CD4-positive, CD25-positive, alpha-beta regulatory T cell (primary cell): ENCODE results near the gene VGLL1. TPM values are rescaled to one million over a fixed set of nuclear protein-coding genes. Genes with fewer than 3 reads are reported as not detected.

Experiments
- ATAC-seq, 2 donors: fragments of 150-1000 bp; cut with Tn5 transposase; one replicate each; pipeline ENCODE4 v1.10.0; 2021; ENCODE audit warnings: low read depth in 2 of 2, moderate number of reproducible peaks in 2 of 2, moderate library complexity in 1 of 2
- DNase-seq, 3 donors: peaks; one replicate each; pipeline versions ENCODE4 v3.0.0 to v3.0.0-alpha.2; 2012 to 2022; ENCODE audit warnings: mixed read lengths in 1 of 3
- H3K27ac ChIP-seq: one replicate; pipeline ENCODE4 v1.7.0; 2013; ENCODE audit warnings: mild to moderate bottlenecking, low read length; ENCODE audit not compliant: insufficient read depth, poor library complexity, severe bottlenecking
- H3K27me3 ChIP-seq: one replicate; pipeline ENCODE4 v1.7.0; 2013; ENCODE audit warnings: low read length; ENCODE audit not compliant: control insufficient read depth, insufficient read depth
- H3K36me3 ChIP-seq: one replicate; pipeline ENCODE4 v1.7.0; 2013; ENCODE audit warnings: mild to moderate bottlenecking, low read length, moderate library complexity; ENCODE audit not compliant: control insufficient read depth, insufficient read depth
- H3K4me1 ChIP-seq: 2 replicates; pipeline ENCODE4 v1.7.0; 2013; ENCODE audit warnings: mild to moderate bottlenecking, low read length; ENCODE audit not compliant: insufficient read depth, control insufficient read depth, poor library complexity, severe bottlenecking
- H3K4me3 ChIP-seq: one replicate; pipeline ENCODE4 v1.7.0; 2013; ENCODE audit warnings: low read depth, mild to moderate bottlenecking, low read length, moderate library complexity
- H3K9me3 ChIP-seq, 2 experiments: 1 replicate in 1 of 2; 2 replicates in 1 of 2; pipeline ENCODE4 v1.7.0; 2013; ENCODE audit warnings: low read length in 2 of 2, mild to moderate bottlenecking in 1 of 2, moderate library complexity in 1 of 2; ENCODE audit not compliant: control insufficient read depth in 2 of 2
- H3K27ac Mint-ChIP-seq, 3 donors: one replicate each; pipeline ENCODE4 v1.8.0; 2020 to 2022; ENCODE audit warnings: mild to moderate bottlenecking in 3 of 3, mixed read lengths in 3 of 3, moderate library complexity in 2 of 3
- H3K27me3 Mint-ChIP-seq: one replicate; pipeline ENCODE4 v1.8.0; 2022; ENCODE audit warnings: mild to moderate bottlenecking, mixed read lengths
- H3K36me3 Mint-ChIP-seq: one replicate; pipeline ENCODE4 v1.8.0; 2020; ENCODE audit warnings: mixed read lengths
- H3K4me1 Mint-ChIP-seq, 4 donors: one replicate each; pipeline ENCODE4 v1.8.0; 2020 to 2022; ENCODE audit warnings: mixed read lengths in 4 of 4, mild to moderate bottlenecking in 1 of 4
- H3K4me3 Mint-ChIP-seq, 4 donors: one replicate each; pipeline ENCODE4 v1.8.0; 2020 to 2022; ENCODE audit warnings: mild to moderate bottlenecking in 4 of 4, mixed read lengths in 4 of 4, moderate library complexity in 3 of 4
- H3K9me3 Mint-ChIP-seq, 7 donors: one replicate each; pipeline ENCODE4 v1.8.0; 2020 to 2022; ENCODE audit warnings: mixed read lengths in 7 of 7, mild to moderate bottlenecking in 3 of 7, moderate library complexity in 2 of 7
- polyA plus RNA-seq, 4 donors: library from polyadenylated mRNA; unstranded; fragments of 300-500 nt; fragmentation: Illumina TruSeq; gene quantifications; one replicate each; pipeline ENCODE4 v1.2.3, GENCODE V29; 2021
- total RNA-seq: library from RNA; stranded (reverse); gene quantifications from one replicate; pipeline ENCODE4 v1.2.3, GENCODE V29; 2022

VGLL1 gene
- total and polyA plus RNA-seq, 5 donors from 2014 or later = not detected

DNA sequence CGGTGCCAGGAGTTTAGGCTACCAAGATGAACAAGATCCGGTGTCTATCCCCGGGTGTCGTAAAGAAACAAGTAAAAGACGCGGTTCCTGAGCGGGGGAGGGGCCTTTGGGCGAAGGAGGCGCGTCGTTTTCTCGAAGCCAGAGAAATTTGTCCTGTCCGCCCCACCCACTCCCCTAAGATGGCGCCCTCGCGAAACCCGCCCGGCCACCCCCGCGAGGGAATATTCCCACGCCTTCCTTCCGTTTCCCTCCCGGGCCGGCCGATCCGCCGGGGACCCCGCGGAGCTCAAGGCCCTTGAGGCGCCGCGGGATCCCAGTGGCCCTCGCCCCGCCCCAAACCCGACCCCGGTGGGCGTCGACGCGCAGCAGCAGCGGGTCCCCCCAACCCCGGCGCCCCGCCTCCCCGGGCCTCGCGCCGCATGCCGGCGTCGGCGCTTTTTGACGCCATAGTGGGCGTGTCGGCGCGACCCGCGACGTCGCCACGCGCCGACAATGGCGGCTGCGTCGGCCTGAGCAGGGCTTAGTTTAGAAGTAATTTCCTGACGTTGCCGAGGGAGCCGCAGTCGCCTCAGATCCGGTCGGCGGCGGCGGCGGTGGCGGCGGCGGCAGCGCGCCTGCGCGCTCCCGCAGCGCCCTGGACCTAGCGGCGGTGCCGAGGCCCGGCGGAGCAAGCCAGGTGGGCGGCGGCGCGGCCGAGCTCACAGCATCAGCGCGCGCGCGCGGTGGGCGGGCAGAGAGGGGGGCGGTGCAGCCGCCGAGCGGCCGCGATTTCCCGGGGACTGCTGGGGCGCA lies 35.1 kb upstream of the VGLL1 start:
- Mint-ChIP-seq H3K36me3 (peaks cover 3% of the 10 kb centered on the region), H3K9me3 (peaks cover 0 to 1% (median 0%) of the 10 kb centered on the region in 7 donors), H3K4me3 (peak overlapping the region; percentile 87 to 98 (median 94)), H3K27ac (peak overlapping the region; percentile 98), H3K27me3 (no peaks in the 10 kb centered on the region), H3K4me1 (peaks cover 9 to 22% (median 15%) of the 10 kb centered on the region in 4 donors)
- no peaks in the 10 kb centered on the region for H3K27me3 ChIP-seq
- peak; percentile 79 to 81 for ATAC-seq
- H3K4me3 ChIP-seq = peak overlapping the region; percentile 92
- peaks cover 13% of the 10 kb centered on the region for H3K4me1 ChIP-seq
- H3K36me3 ChIP-seq = peaks cover 10% of the 10 kb centered on the region
- peak; percentile 79 to 93 (median 89) for DNase-seq
- H3K27ac ChIP-seq = peak overlapping the region; percentile 95
- no peaks in the 10 kb centered on the region for H3K9me3 ChIP-seq

DNA sequence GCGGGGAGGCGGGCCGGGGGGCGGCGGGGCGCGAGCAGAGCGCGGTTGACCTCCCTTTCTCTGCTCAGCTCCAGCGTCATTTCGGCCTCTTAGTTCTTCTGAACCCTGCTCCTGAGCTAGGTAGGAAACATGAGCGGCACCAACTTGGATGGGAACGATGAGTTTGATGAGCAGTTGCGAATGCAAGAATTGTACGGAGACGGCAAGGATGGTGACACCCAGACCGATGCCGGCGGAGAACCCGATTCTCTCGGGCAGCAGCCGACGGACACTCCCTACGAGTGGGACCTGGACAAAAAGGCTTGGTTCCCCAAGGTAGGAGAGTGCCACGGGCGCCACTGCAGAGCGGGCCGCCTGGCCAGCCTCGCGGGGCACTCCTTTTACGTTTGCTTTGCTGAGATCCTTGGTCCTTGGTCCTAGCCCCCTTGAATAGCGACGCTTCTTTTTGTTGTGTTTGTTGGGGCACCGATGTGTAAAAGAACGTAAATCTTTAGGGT lies 34.4 kb upstream of the VGLL1 start, which contains the start of gene HTATSF1:
Gene HTATSF1 (plus strand): TSS at position 37 of the 497 bp plus-strand sequence. CDS start 93 bp downstream, at position 130.
- H3K9me3 ChIP-seq = no peaks in the 10 kb centered on the region
- peaks cover 13% of the 10 kb centered on the region for H3K4me1 ChIP-seq
- peaks cover 13% of the 10 kb centered on the region for H3K36me3 ChIP-seq
- H3K27ac ChIP-seq = peak within 1 kb of the TSS; percentile 95
- Mint-ChIP-seq H3K9me3 (peaks cover 0 to 1% (median 0%) of the 10 kb centered on the region in 7 donors), H3K27ac (peak within 1 kb of the TSS; percentile 98), H3K4me1 (peaks cover 9 to 22% (median 15%) of the 10 kb centered on the region in 4 donors), H3K27me3 (no peaks in the 10 kb centered on the region), H3K4me3 (peak within 1 kb of the TSS; percentile 87 to 98 (median 94)), H3K36me3 (peaks cover 3% of the 10 kb centered on the region)
- ATAC-seq = no peak
- peak within 1 kb of the TSS; percentile 92 for H3K4me3 ChIP-seq
- no peaks in the 10 kb centered on the region for H3K27me3 ChIP-seq
- no peak for DNase-seq

DNA sequence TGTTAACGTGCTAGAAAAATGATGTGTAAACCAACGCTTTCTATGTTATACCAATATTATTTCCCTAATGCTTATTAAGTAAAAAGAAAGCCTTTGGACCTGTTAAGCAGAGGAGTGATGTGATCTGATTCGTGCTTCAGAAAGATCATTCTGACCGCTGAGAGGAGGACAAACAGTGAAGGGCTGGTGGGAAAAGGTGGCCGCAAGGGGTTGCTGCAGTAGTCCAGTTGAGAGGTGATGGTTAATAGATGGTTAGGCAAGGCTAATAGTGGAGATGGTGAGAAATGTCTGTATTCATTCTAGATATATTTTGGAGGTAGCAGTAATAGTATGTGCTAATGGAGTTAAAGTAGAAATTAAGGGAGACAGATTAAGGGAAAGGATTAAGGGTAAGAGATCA lies 12.9 kb upstream of the VGLL1 start:
- no peak overlapping the region for H3K27ac ChIP-seq
- no peak overlapping the region for H3K27ac Mint-ChIP-seq
- no peak overlapping the region for H3K4me3 ChIP-seq
- H3K4me3 Mint-ChIP-seq = no peak overlapping the region
- H3K9me3 ChIP-seq = no peaks in the 10 kb centered on the region
- no peak for ATAC-seq
- no peaks in the 10 kb centered on the region for H3K27me3 Mint-ChIP-seq
- no peak for DNase-seq
- no peaks in the 10 kb centered on the region for H3K36me3 ChIP-seq
- peaks cover 4 to 10% (median 5%) of the 10 kb centered on the region in 4 donors for H3K4me1 Mint-ChIP-seq
- no peaks in the 10 kb centered on the region for H3K4me1 ChIP-seq
- H3K27me3 ChIP-seq = no peaks in the 10 kb centered on the region
- H3K9me3 Mint-ChIP-seq = peaks cover 0 to 2% (median 0%) of the 10 kb centered on the region in 7 donors
- H3K36me3 Mint-ChIP-seq = no peaks in the 10 kb centered on the region

DNA sequence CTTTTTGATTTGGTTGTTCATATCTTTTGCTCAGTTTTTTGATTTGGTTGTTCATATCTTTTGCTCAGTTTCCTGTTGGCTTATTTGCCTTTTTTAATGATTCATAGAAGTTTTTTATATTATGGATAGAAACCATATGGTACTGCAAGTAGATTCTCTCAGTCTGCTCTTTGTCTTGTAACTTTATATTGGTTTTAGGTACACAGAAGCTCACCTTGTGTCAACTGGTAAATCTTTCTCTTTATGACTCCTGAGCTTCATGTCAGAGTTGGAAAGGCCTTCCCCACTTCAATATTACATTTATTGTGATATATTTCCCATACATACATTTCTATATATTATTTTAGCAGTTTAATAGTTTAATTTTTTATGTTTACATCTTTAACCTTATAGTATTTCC lies 8.2 kb upstream of the VGLL1 start:
- H3K27me3 ChIP-seq = no peaks in the 10 kb centered on the region
- no peaks in the 10 kb centered on the region for H3K36me3 ChIP-seq
- H3K4me1 Mint-ChIP-seq = peaks cover 4 to 10% (median 5%) of the 10 kb centered on the region in 4 donors
- no peaks in the 10 kb centered on the region for H3K9me3 ChIP-seq
- no peak overlapping the region for H3K4me3 Mint-ChIP-seq
- peaks cover 0 to 4% (median 0%) of the 10 kb centered on the region in 7 donors for H3K9me3 Mint-ChIP-seq
- no peak overlapping the region for H3K27ac Mint-ChIP-seq
- peaks cover 4% of the 10 kb centered on the region for H3K27me3 Mint-ChIP-seq
- H3K4me3 ChIP-seq = no peak overlapping the region
- ATAC-seq (no peak), DNase-seq (no peak)
- no peaks in the 10 kb centered on the region for H3K36me3 Mint-ChIP-seq
- no peak overlapping the region for H3K27ac ChIP-seq
- no peaks in the 10 kb centered on the region for H3K4me1 ChIP-seq

DNA sequence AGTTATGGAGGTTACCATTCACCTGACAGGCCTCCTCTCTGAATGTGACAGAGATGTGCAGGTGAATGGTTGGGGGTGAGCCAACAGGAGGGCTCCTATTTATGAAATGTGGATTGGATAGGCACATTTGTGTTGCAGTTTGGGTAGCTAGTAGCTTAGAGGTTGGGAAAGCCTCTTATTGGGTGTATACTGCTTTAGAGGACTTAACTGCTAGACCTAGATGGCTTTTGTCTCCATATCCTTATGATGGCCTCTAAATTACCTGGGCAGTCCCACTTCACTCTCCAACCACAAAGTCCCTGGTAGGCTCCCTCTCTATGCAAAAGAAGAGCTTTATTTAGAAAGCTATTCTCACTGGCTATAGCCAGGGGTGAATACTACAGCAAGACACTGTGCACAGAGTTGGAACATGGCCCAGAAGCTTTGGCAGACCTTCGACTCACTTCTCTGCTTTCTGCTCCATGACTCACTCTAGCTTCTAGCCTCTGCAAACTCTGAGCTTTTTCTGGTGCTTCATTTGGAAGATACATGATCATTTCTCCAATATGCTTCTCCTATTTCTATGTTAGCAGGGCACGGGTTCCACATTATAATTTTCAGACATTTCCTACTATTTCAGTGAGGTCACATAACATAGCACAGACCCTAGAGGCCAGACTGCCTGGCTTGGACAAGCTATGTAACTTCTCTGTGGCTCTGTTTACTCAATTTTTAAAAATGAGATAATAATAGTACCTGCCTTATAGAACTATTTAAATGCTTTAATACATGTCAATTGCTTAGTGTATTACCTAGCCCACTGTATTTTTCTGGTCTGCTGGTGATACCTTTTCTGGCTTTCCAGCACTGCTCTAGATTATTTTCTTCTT lies 6.0 kb upstream of the VGLL1 start:
- H3K27ac Mint-ChIP-seq = no peak overlapping the region
- no peak for ATAC-seq
- H3K36me3 ChIP-seq = no peaks in the 10 kb centered on the region

DNA sequence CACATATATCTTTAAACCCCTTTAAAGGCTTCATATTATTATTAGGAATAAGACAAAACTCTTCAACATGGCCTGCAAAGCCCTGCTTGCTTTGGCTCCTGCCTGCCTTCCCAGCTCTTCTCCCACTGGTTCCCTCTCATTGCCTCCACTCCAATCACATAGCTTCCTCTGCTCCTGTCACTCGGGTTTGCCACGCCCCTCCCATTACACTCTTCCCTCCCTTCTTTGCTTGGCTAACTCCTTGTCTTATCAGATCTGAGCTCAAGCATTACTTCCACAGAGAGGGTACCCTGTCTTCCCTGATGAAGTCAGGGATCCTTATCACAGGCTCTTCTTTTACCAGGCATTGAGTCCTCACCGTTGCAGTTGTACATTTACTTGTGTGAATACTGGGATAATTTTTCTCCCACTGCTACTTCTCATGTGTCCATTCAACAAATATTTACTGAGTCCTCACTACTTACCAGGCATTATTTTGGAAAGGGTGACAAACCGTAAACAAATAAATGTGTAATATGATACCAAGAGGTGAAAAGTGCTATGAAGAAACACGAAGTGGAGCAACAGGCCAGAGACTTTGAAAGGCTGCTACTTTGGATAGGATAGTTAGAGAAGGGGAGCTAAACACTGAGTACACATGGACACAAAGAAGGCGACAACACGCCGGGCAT lies 3.2 kb upstream of the VGLL1 start:
- Histone ChIP-seq H3K9me3 (no peaks in the 10 kb centered on the region), H3K4me1 (no peaks in the 10 kb centered on the region), H3K27me3 (no peaks in the 10 kb centered on the region), H3K36me3 (no peaks in the 10 kb centered on the region), H3K27ac (no peak overlapping the region), H3K4me3 (no peak overlapping the region)
- ATAC-seq = no peak
- Mint-ChIP-seq H3K27me3 (peaks cover 12% of the 10 kb centered on the region), H3K4me1 (peaks cover 0 to 5% (median 2%) of the 10 kb centered on the region in 4 donors), H3K27ac (no peak overlapping the region), H3K36me3 (no peaks in the 10 kb centered on the region), H3K4me3 (no peak overlapping the region), H3K9me3 (peaks cover 0 to 2% (median 0%) of the 10 kb centered on the region in 7 donors)
- no peak for DNase-seq

More for the DNA sequence above, 6.0 kb upstream of the VGLL1 start:
- no peak overlapping the region for H3K4me3 ChIP-seq
- no peaks in the 10 kb centered on the region for H3K4me1 ChIP-seq
- DNase-seq = no peak
- no peaks in the 10 kb centered on the region for H3K27me3 ChIP-seq
- H3K36me3 Mint-ChIP-seq = no peaks in the 10 kb centered on the region
- no peaks in the 10 kb centered on the region for H3K9me3 ChIP-seq
- peaks cover 8% of the 10 kb centered on the region for H3K27me3 Mint-ChIP-seq
- H3K4me3 Mint-ChIP-seq = no peak overlapping the region
- H3K4me1 Mint-ChIP-seq = peaks cover 5 to 13% (median 8%) of the 10 kb centered on the region in 4 donors
- no peak overlapping the region for H3K27ac ChIP-seq
- H3K9me3 Mint-ChIP-seq = peaks cover 0 to 2% (median 0%) of the 10 kb centered on the region in 7 donors

DNA sequence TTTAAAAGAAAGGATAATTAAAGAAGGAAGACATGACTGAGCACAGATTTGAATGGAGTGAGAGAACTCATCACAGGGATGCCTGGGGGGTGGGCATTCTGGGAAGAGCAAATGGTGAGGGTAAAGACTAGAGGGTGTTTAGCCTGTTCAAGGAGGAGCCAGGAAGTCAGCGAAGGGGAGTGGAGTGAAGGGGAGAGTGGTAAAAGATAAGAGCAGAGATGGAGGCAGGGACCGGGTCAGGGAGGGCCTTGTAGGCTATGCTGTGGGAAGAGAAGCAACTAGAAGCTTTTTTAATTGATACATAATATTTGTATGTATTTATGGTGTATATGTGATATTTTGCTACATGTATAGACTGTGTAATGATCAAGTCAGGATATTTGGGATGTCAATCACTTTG lies 2.2 kb upstream of the VGLL1 start:
- no peak for ATAC-seq
- Mint-ChIP-seq H3K4me3 (no peak overlapping the region), H3K27ac (no peak overlapping the region)

More for the DNA sequence above, 2.2 kb upstream of the VGLL1 start:
- Histone ChIP-seq H3K4me1 (no peaks in the 10 kb centered on the region), H3K4me3 (no peak overlapping the region), H3K27me3 (no peaks in the 10 kb centered on the region), H3K9me3 (no peaks in the 10 kb centered on the region), H3K36me3 (no peaks in the 10 kb centered on the region), H3K27ac (no peak overlapping the region)
- peaks cover 0 to 5% (median 1%) of the 10 kb centered on the region in 4 donors for H3K4me1 Mint-ChIP-seq
- peaks cover 0 to 1% (median 0%) of the 10 kb centered on the region in 7 donors for H3K9me3 Mint-ChIP-seq
- DNase-seq = peak in 1 of 3 donors; percentile 12
- peaks cover 16% of the 10 kb centered on the region for H3K27me3 Mint-ChIP-seq
- no peaks in the 10 kb centered on the region for H3K36me3 Mint-ChIP-seq
